HepG2 (cell line): Measurements from ENCODE around the gene DTD2. TPM values are rescaled to one million over a fixed set of nuclear protein-coding genes. Genes with fewer than 3 reads are reported as not detected.

Source experiments
- ARNT ChIP-seq: fragments of 450-650 bp; IDR thresholded peaks from 2 replicates; pipeline ENCODE4 v1.6.1; 2017
- EP300 ChIP-seq, 3 experiments: sonication (generic) in 1 of 3; formaldehyde crosslinking in 1 of 3; IDR thresholded peaks; 2 replicates each; pipeline versions ENCODE4 v1.5.1 to v1.6.1; 2011 to 2020; ENCODE audit warnings: low read depth in 2 of 3, low read length in 2 of 3, borderline replicate concordance in 1 of 3, improper control_type of control experiment in 1 of 3, mild to moderate bottlenecking in 1 of 3, missing genetic modification reagents in 1 of 3, moderate library complexity in 1 of 3
- FOXA1 ChIP-seq, 2 experiments: fragments of 450-650 bp in 1 of 2; sonication (generic) in 1 of 2; formaldehyde crosslinking in 1 of 2; IDR thresholded peaks; 2 replicates each; pipeline versions ENCODE4 v1.4.0 to v1.6.1; 2016 to 2020; ENCODE audit warnings: missing genetic modification reagents in 1 of 2
- FOXC1 ChIP-seq: sonication (generic); formaldehyde crosslinking; IDR thresholded peaks from 2 replicates; pipeline ENCODE4 v1.8.0; 2022; ENCODE audit warnings: mild to moderate bottlenecking, missing genetic modification reagents, borderline replicate concordance
- HMG20A ChIP-seq: IDR thresholded peaks from 2 replicates; pipeline ENCODE4 v1.6.1; 2016; ENCODE audit warnings: borderline replicate concordance
- HOXD1 ChIP-seq: sonication (generic); formaldehyde crosslinking; IDR thresholded peaks from 2 replicates; pipeline ENCODE4 v1.5.0; 2020; ENCODE audit warnings: missing genetic modification reagents
- MED8 ChIP-seq: sonication (generic); formaldehyde crosslinking; IDR thresholded peaks from 2 replicates; pipeline ENCODE4 v1.8.1; 2023; ENCODE audit warnings: mild to moderate bottlenecking, missing genetic modification reagents; ENCODE audit not compliant: insufficient replicate concordance
- MLX ChIP-seq: IDR thresholded peaks from 2 replicates; pipeline ENCODE4 v1.6.1; 2016
- MYNN ChIP-seq: sonication (generic); formaldehyde crosslinking; IDR thresholded peaks from 2 replicates; pipeline ENCODE4 v1.4.0; 2020; ENCODE audit warnings: mild to moderate bottlenecking, low read depth, missing genetic modification reagents
- REXO4 ChIP-seq: sonication (generic); formaldehyde crosslinking; IDR thresholded peaks from 2 replicates; pipeline ENCODE4 v1.8.0; 2022; ENCODE audit warnings: missing genetic modification reagents, mild to moderate bottlenecking, borderline replicate concordance
- SRSF4 ChIP-seq: fragments of 200-400 bp; formaldehyde crosslinking; IDR thresholded peaks from one replicate; pipeline ENCODE4 v1.6.1; 2018; ENCODE audit warnings: mild to moderate bottlenecking, low read depth, low read length, moderate library complexity; ENCODE audit not compliant: poor library complexity, severe bottlenecking
- ZBTB37 ChIP-seq: sonication (generic); formaldehyde crosslinking; IDR thresholded peaks from 2 replicates; pipeline ENCODE4 v1.4.0; 2020; ENCODE audit warnings: mild to moderate bottlenecking, missing genetic modification reagents
- ZBTB7B ChIP-seq: sonication (generic); formaldehyde crosslinking; IDR thresholded peaks from 2 replicates; pipeline ENCODE4 v1.4.0; 2020; ENCODE audit warnings: missing genetic modification reagents
- ZNF138 ChIP-seq: sonication (generic); formaldehyde crosslinking; IDR thresholded peaks from 2 replicates; pipeline ENCODE4 v1.5.0; 2020; ENCODE audit warnings: mild to moderate bottlenecking, low read depth, missing genetic modification reagents
- ZNF383 ChIP-seq: sonication (generic); formaldehyde crosslinking; IDR thresholded peaks from 2 replicates; pipeline ENCODE4 v1.4.0; 2020; ENCODE audit warnings: missing genetic modification reagents, mild to moderate bottlenecking, borderline replicate concordance
- ZNF841 ChIP-seq: sonication (generic); formaldehyde crosslinking; IDR thresholded peaks from 2 replicates; pipeline ENCODE4 v1.8.1; 2023; ENCODE audit warnings: missing genetic modification reagents, borderline replicate concordance
- polyA plus RNA-seq, 8 experiments: library from polyadenylated mRNA; depleted of rRNA in 3 of 8; stranded (reverse) in 7 of 8; unstranded in 1 of 8; fragments of >200 nt; fragmentation: Illumina TruSeq in 4 of 8; extraction: Trizol in 4 of 8; gene quantifications; 2 replicates each; pipeline versions ENCODE4 v1.2.1 to v1.2.3, GENCODE V29; 2011 to 2016; ENCODE audit warnings: low read depth in 4 of 8, missing spikeins in 1 of 8, mixed read lengths in 1 of 8; ENCODE audit not compliant: insufficient read depth in 1 of 8
- total RNA-seq, 5 experiments: library from RNA; depleted of rRNA; stranded (reverse); fragments of >200 nt; fragmentation: Illumina TruSeq; extraction: Trizol; gene quantifications; 2 replicates each; pipeline ENCODE4 v1.2.3, GENCODE V29; 2016; ENCODE audit warnings: low read depth in 1 of 5
- TF ChIP-seq, protein P1 (sequence below): sonication (generic); formaldehyde crosslinking; IDR thresholded peaks from 2 replicates; pipeline ENCODE4 v1.4.0; 2020; ENCODE audit warnings: missing genetic modification reagents
- TF ChIP-seq, protein P2 (sequence below): sonication (generic); formaldehyde crosslinking; IDR thresholded peaks from 2 replicates; pipeline ENCODE4 v1.8.1; 2023; ENCODE audit warnings: mild to moderate bottlenecking, missing genetic modification reagents
- TF ChIP-seq, protein P3 (sequence below): sonication (generic); formaldehyde crosslinking; IDR thresholded peaks from 2 replicates; pipeline ENCODE4 v1.4.0; 2020; ENCODE audit warnings: low read depth, missing genetic modification reagents
- TF ChIP-seq, protein P4 (sequence below): sonication (generic); formaldehyde crosslinking; IDR thresholded peaks from 2 replicates; pipeline ENCODE4 v1.5.0; 2020; ENCODE audit warnings: missing genetic modification reagents

The DTD2 gene
- total and polyA plus RNA-seq, 2 of the 13 experiments (the other 11 are each of a cell fraction or from before 2014, with no cell fraction given), result 22.3 to 49.8 TPM

DNA sequence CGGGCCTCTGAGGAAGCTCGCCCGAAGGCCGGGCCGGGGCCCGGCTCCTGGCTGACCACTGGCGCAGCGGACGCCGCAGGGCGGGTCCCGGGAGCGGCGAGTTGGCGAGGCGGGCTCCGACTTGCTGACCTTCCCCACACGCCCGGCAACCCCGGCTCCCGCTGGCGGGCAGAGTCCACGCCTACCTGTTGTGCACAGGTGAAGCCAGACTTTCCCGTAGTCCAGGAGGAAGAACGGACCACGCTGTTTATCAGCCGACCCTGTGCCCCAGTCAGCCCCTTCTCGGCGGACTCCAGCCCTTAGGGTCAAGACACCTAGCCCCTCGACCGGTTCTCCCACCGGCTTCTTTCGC, 37.4 kb downstream of the DTD2 start (continued):
- TF ChIP-seq, protein P1, sequence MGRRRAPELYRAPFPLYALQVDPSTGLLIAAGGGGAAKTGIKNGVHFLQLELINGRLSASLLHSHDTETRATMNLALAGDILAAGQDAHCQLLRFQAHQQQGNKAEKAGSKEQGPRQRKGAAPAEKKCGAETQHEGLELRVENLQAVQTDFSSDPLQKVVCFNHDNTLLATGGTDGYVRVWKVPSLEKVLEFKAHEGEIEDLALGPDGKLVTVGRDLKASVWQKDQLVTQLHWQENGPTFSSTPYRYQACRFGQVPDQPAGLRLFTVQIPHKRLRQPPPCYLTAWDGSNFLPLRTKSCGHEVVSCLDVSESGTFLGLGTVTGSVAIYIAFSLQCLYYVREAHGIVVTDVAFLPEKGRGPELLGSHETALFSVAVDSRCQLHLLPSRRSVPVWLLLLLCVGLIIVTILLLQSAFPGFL (CRISPR knock-in tag), result 0 out of 2 replicates have a peak, but pooled peaks have one; percentile 15
- no peak; the same call in 1 of the 2 replicates for TF ChIP-seq REXO4
- no peak for TF ChIP-seq ZNF138 (CRISPR knock-in tag)
- TF ChIP-seq HOXD1, result no peak
- no peak for TF ChIP-seq FOXA1 (IDR thresholded peaks at IDR 0.05)
- TF ChIP-seq FOXA1 (CRISPR knock-in tag; IDR thresholded peaks at IDR 0.05), result peak; percentile 23; the same call in 1 of the 2 replicates
- no peak; the same call in 1 of the 2 replicates for TF ChIP-seq MLX (CRISPR knock-in tag)
- TF ChIP-seq ARNT, result no peak
- no peak for TF ChIP-seq MYNN (CRISPR knock-in tag)
- TF ChIP-seq, protein P2, sequence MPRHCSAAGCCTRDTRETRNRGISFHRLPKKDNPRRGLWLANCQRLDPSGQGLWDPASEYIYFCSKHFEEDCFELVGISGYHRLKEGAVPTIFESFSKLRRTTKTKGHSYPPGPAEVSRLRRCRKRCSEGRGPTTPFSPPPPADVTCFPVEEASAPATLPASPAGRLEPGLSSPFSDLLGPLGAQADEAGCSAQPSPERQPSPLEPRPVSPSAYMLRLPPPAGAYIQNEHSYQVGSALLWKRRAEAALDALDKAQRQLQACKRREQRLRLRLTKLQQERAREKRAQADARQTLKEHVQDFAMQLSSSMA, result no peak
- TF ChIP-seq, protein P3, sequence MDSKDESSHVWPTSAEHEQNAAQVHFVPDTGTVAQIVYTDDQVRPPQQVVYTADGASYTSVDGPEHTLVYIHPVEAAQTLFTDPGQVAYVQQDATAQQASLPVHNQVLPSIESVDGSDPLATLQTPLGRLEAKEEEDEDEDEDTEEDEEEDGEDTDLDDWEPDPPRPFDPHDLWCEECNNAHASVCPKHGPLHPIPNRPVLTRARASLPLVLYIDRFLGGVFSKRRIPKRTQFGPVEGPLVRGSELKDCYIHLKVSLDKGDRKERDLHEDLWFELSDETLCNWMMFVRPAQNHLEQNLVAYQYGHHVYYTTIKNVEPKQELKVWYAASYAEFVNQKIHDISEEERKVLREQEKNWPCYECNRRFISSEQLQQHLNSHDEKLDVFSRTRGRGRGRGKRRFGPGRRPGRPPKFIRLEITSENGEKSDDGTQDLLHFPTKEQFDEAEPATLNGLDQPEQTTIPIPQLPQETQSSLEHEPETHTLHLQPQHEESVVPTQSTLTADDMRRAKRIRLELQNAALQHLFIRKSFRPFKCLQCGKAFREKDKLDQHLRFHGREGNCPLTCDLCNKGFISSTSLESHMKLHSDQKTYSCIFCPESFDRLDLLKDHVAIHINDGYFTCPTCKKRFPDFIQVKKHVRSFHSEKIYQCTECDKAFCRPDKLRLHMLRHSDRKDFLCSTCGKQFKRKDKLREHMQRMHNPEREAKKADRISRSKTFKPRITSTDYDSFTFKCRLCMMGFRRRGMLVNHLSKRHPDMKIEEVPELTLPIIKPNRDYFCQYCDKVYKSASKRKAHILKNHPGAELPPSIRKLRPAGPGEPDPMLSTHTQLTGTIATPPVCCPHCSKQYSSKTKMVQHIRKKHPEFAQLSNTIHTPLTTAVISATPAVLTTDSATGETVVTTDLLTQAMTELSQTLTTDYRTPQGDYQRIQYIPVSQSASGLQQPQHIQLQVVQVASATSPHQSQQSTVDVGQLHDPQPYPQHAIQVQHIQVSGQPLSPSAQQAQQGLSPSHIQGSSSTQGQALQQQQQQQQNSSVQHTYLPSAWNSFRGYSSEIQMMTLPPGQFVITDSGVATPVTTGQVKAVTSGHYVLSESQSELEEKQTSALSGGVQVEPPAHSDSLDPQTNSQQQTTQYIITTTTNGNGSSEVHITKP (CRISPR knock-in tag), result no peak
- TF ChIP-seq HMG20A, result no peak
- TF ChIP-seq, protein P4, sequence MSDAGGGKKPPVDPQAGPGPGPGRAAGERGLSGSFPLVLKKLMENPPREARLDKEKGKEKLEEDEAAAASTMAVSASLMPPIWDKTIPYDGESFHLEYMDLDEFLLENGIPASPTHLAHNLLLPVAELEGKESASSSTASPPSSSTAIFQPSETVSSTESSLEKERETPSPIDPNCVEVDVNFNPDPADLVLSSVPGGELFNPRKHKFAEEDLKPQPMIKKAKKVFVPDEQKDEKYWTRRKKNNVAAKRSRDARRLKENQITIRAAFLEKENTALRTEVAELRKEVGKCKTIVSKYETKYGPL, result no peak
- TF ChIP-seq ZNF383 (CRISPR knock-in tag), result no peak
- peak; percentile 83 for TF ChIP-seq ZBTB37 (CRISPR knock-in tag)
- TF ChIP-seq MED8 (CRISPR knock-in tag), result peak; percentile 56
- TF ChIP-seq SRSF4, result no peak
- no peak for TF ChIP-seq ZNF841 (CRISPR knock-in tag)
- TF ChIP-seq ZBTB7B (CRISPR knock-in tag), result no peak
- TF ChIP-seq EP300 (IDR thresholded peaks at IDR 0.05; ENCODE audit: low read depth in 2 of 2, low read length in 2 of 2), result peak; percentile 5 to 49; a peak in 2 of 4 replicates
- no peak for TF ChIP-seq EP300 (CRISPR knock-in tag; IDR thresholded peaks at IDR 0.05; ENCODE audit: borderline replicate concordance)
- TF ChIP-seq FOXC1 (CRISPR knock-in tag), result no peak
